Suprapubic skin (tissue), 4 donors: ENCODE measurements around the gene TBPL1. TPM values are rescaled to one million over a fixed set of nuclear protein-coding genes. Genes with fewer than 3 reads are reported as not detected.
"Not testable (repeated sequence)": the region's sequence is repeated elsewhere in the genome, so short reads cannot be mapped to it uniquely, and the experiment has no call there.

Experiments used
- DNase-seq, 2 donors: peaks; one replicate each; pipeline ENCODE4 v3.0.0-alpha.2; 2019; ENCODE audit warnings: low spot score in 2 of 2
- H3K27ac ChIP-seq: fragments of 200-600 bp; sonication (generic); one replicate; pipeline ENCODE4 v1.5.1; 2019
- H3K27me3 ChIP-seq: fragments of 200-600 bp; sonication (generic); one replicate; pipeline ENCODE4 v1.5.1; 2019
- H3K36me3 ChIP-seq: fragments of 200-600 bp; sonication (generic); one replicate; pipeline ENCODE4 v1.5.1; 2019
- H3K4me1 ChIP-seq: fragments of 200-600 bp; sonication (generic); one replicate; pipeline ENCODE4 v1.5.1; 2019
- H3K4me3 ChIP-seq: fragments of 200-600 bp; sonication (generic); one replicate; pipeline ENCODE4 v1.5.1; 2019; ENCODE audit warnings: mild to moderate bottlenecking
- H3K9me3 ChIP-seq: fragments of 200-600 bp; sonication (generic); one replicate; pipeline ENCODE4 v1.5.1; 2019
- EP300 ChIP-seq: sonication (generic); formaldehyde crosslinking; IDR thresholded peaks from one replicate; pipeline ENCODE4 v1.6.1; 2017; ENCODE audit warnings: antibody characterized with exemption
- POLR2A ChIP-seq, 2 donors: fragments of 450-650 bp; IDR thresholded peaks; one replicate each; pipeline ENCODE4 v1.6.1; 2017; ENCODE audit warnings: antibody characterized with exemption in 2 of 2, mild to moderate bottlenecking in 2 of 2, moderate library complexity in 2 of 2
- POLR2AphosphoS5 ChIP-seq, 3 donors: sonication (generic); formaldehyde crosslinking; IDR thresholded peaks; one replicate each; pipeline ENCODE4 v1.6.1; 2017; ENCODE audit warnings: antibody characterized with exemption in 3 of 3
- WGBS: methylation state at CpG from one replicate; pipeline ENCODE4 v1.1.5; 2018; 5-methylcytosine and 5-hydroxymethylcytosine counted together
- total RNA-seq, 4 donors: library from RNA; depleted of rRNA; stranded (reverse); fragments of >200 nt; gene quantifications; one replicate each; pipeline ENCODE4 v1.1.0, GENCODE V29; 2016
- TF ChIP-seq, protein P1 (sequence below), 2 donors: fragments of 200-600 bp in 1 of 2; fragments of 450-650 bp in 1 of 2; sonication (generic) in 1 of 2; IDR thresholded peaks; one replicate each; pipeline ENCODE4 v1.5.1; 2016 to 2019; ENCODE audit warnings: antibody characterized with exemption in 2 of 2, mild to moderate bottlenecking in 1 of 2, moderate library complexity in 1 of 2

TBPL1 gene
- total RNA-seq, 4 donors from 2014 or later = 10.2 to 15.3 (median 13.7) TPM

- Histone ChIP-seq H3K27ac (no peak overlapping the region), H3K9me3 (no peaks in the 10 kb centered on the region), H3K27me3 (no peaks in the 10 kb centered on the region), H3K4me3 (no peak overlapping the region), H3K4me1 (peaks cover 15% of the 10 kb centered on the region), H3K36me3 (no peaks in the 10 kb centered on the region)
- WGBS = 2% methylated on average over 4 of the region's 4 CpGs
- TF ChIP-seq, protein P1, sequence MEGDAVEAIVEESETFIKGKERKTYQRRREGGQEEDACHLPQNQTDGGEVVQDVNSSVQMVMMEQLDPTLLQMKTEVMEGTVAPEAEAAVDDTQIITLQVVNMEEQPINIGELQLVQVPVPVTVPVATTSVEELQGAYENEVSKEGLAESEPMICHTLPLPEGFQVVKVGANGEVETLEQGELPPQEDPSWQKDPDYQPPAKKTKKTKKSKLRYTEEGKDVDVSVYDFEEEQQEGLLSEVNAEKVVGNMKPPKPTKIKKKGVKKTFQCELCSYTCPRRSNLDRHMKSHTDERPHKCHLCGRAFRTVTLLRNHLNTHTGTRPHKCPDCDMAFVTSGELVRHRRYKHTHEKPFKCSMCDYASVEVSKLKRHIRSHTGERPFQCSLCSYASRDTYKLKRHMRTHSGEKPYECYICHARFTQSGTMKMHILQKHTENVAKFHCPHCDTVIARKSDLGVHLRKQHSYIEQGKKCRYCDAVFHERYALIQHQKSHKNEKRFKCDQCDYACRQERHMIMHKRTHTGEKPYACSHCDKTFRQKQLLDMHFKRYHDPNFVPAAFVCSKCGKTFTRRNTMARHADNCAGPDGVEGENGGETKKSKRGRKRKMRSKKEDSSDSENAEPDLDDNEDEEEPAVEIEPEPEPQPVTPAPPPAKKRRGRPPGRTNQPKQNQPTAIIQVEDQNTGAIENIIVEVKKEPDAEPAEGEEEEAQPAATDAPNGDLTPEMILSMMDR (IDR thresholded peaks at IDR 0.05) = peak; percentile 44 to 68
- TF ChIP-seq POLR2AphosphoS5 (IDR thresholded peaks at IDR 0.05) = no peak
- DNase-seq = no peak
Observed at GRCh38 chr6:133973109-133973971, 20.3 kb downstream of the TBPL1 start.

DNA sequence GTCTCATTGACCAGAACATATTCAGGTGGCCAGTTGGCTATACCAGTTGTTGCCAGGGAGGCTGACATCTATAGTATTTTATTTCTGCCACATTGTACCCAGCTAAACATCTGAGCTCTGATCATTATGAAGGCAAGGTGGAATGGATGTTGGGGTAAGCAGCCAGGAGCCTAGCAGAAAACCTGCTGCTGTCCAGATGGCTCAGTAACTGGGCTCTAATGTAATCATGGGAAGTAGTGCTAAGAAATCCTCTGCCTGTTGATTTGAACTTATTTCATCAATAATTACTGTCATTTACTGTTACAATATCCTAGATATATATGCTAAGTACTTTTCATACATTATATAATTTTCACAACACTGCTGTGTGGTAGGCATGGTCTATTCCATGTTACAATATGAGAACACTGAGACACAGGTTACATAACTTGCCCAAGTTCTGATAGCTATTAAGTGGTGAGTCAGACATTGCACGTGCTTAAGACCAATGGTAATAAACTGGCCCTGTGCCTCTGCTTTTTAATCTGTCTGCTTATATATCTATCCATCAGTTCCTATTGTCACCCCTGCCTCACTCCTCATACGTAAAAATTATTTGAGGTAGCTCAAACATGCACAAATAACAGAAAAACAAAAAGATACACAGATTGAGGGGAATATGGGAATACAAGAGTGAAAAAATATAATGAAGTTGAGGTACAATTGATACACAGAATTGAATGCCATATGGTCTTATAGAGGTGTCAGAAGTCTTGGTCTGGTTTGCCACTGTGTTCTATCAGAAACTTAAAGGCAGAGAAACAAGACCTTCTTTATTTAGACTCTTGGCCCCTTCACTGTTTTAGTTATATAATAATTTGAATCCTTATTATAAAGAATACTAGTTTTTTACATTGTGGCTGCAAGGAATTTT, 25.2 kb downstream of the TBPL1 start:
- Histone ChIP-seq H3K4me3 (no peak overlapping the region), H3K27ac (peak overlapping the region; percentile 3), H3K27me3 (no peaks in the 10 kb centered on the region), H3K4me1 (peaks cover 22% of the 10 kb centered on the region), H3K36me3 (peaks cover 10% of the 10 kb centered on the region), H3K9me3 (no peaks in the 10 kb centered on the region)
- TF ChIP-seq, protein P1 (IDR thresholded peaks at IDR 0.05) = no peak
- no peak for TF ChIP-seq POLR2AphosphoS5 (IDR thresholded peaks at IDR 0.05)
- no peak for TF ChIP-seq EP300
- no peak for TF ChIP-seq POLR2A (IDR thresholded peaks at IDR 0.05)
- WGBS = 21% methylated on average over 2 of the region's 2 CpGs
- no peak for DNase-seq

GRCh38 chr6:133978896-133979240, 25.8 kb downstream of the TBPL1 start:
- Histone ChIP-seq H3K36me3 (peaks cover 16% of the 10 kb centered on the region), H3K9me3 (no peaks in the 10 kb centered on the region), H3K27me3 (no peaks in the 10 kb centered on the region), H3K4me1 (peaks cover 19% of the 10 kb centered on the region), H3K27ac (no peak overlapping the region), H3K4me3 (no peak overlapping the region)
- DNase-seq = no peak
- no peak for TF ChIP-seq POLR2A (IDR thresholded peaks at IDR 0.05)
- no peak for TF ChIP-seq POLR2AphosphoS5 (IDR thresholded peaks at IDR 0.05)
- WGBS = 29% methylated on average over 2 of the region's 2 CpGs

GRCh38 chr6:133979269-133979963, 26.4 kb downstream of the TBPL1 start:
- not testable (repeated sequence) for H3K9me3 ChIP-seq, DNase-seq, H3K27me3 ChIP-seq, H3K4me3 ChIP-seq, H3K27ac ChIP-seq
- Histone ChIP-seq H3K36me3 (peaks cover 18% of the 10 kb centered on the region), H3K4me1 (peaks cover 19% of the 10 kb centered on the region)
- 80% methylated on average over 7 of the region's 7 CpGs for WGBS

DNA sequence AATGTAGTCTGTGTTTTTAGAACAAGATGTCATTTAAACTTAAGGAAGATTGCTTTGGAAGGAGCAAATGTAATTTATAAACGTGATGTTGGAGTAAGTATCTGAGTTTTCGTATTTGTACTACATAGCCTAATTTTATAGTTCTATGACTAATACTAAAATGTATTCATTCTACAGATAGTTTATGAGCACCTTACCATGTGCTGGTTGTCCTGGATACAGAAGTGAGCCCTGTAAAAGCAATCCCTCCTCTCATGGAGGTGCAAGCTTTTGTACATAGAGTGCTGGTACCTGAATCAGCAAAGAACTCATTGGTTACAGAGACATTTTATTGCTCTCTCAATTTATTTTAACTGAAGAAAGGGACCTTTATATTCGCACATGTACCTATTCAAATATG, 27.1 kb downstream of the TBPL1 start:
- H3K27ac ChIP-seq = no peak overlapping the region
- no peak for DNase-seq
- TF ChIP-seq POLR2AphosphoS5 (IDR thresholded peaks at IDR 0.05) (no peak), POLR2A (IDR thresholded peaks at IDR 0.05) (no peak), EP300 (no peak)
- TF ChIP-seq, protein P1 (IDR thresholded peaks at IDR 0.05) = no peak
- H3K27me3 ChIP-seq = no peaks in the 10 kb centered on the region
- no peak overlapping the region for H3K4me3 ChIP-seq
- 78% methylated on average over 3 of the region's 3 CpGs for WGBS
- H3K4me1 ChIP-seq = peaks cover 19% of the 10 kb centered on the region
- no peaks in the 10 kb centered on the region for H3K9me3 ChIP-seq
- peaks cover 24% of the 10 kb centered on the region for H3K36me3 ChIP-seq
